Osteocyte (in vitro differentiated cells): ENCODE results near the gene OGFOD3. TPM values are rescaled to one million over a fixed set of nuclear protein-coding genes. Genes with fewer than 3 reads are reported as not detected.

ENCODE experiments used
- DNase-seq: peaks from one replicate; pipeline ENCODE4 v3.0.0; 2021; ENCODE audit warnings: mixed read lengths; ENCODE audit not compliant: unreplicated experiment; ENCODE audit errors: extremely low spot score
- H3K27ac Mint-ChIP-seq: one replicate; pipeline ENCODE4 v1.8.0; 2021; ENCODE audit warnings: mild to moderate bottlenecking, mixed read lengths; ENCODE audit not compliant: unreplicated experiment
- H3K27me3 Mint-ChIP-seq: one replicate; pipeline ENCODE4 v1.8.0; 2021; ENCODE audit warnings: mixed read lengths; ENCODE audit not compliant: unreplicated experiment
- H3K36me3 Mint-ChIP-seq: one replicate; pipeline ENCODE4 v1.8.0; 2021; ENCODE audit warnings: mixed read lengths; ENCODE audit not compliant: unreplicated experiment
- H3K4me1 Mint-ChIP-seq: one replicate; pipeline ENCODE4 v1.8.0; 2021; ENCODE audit warnings: mixed read lengths; ENCODE audit not compliant: unreplicated experiment
- H3K4me3 Mint-ChIP-seq: one replicate; pipeline ENCODE4 v1.8.0; 2021; ENCODE audit warnings: mild to moderate bottlenecking, moderate library complexity, mixed read lengths; ENCODE audit not compliant: unreplicated experiment
- H3K9me3 Mint-ChIP-seq: one replicate; pipeline ENCODE4 v1.8.0; 2021; ENCODE audit warnings: mixed read lengths; ENCODE audit not compliant: unreplicated experiment
- total RNA-seq: library from RNA; stranded (reverse); gene quantifications from 2 replicates; pipeline ENCODE4 v1.2.1, GENCODE V29; 2021
- TF ChIP-seq, protein P1 (sequence below): fragments of 200-600 bp; sonication (generic); IDR thresholded peaks from 2 replicates; pipeline ENCODE4 v1.5.0; 2021; ENCODE audit warnings: antibody characterized with exemption, mild to moderate bottlenecking, moderate library complexity

OGFOD3 gene
- total RNA-seq, 1 donor from 2014 or later: 32.8 TPM

GRCh38 chr17:82399041-82399441, 19.3 kb downstream of the OGFOD3 start:
- H3K36me3 Mint-ChIP-seq: peaks cover 10% of the 10 kb centered on the region
- peaks cover 42% of the 10 kb centered on the region for H3K4me1 Mint-ChIP-seq
- no peak for DNase-seq
- H3K27ac Mint-ChIP-seq: peak overlapping the region; percentile 73
- TF ChIP-seq, protein P1, sequence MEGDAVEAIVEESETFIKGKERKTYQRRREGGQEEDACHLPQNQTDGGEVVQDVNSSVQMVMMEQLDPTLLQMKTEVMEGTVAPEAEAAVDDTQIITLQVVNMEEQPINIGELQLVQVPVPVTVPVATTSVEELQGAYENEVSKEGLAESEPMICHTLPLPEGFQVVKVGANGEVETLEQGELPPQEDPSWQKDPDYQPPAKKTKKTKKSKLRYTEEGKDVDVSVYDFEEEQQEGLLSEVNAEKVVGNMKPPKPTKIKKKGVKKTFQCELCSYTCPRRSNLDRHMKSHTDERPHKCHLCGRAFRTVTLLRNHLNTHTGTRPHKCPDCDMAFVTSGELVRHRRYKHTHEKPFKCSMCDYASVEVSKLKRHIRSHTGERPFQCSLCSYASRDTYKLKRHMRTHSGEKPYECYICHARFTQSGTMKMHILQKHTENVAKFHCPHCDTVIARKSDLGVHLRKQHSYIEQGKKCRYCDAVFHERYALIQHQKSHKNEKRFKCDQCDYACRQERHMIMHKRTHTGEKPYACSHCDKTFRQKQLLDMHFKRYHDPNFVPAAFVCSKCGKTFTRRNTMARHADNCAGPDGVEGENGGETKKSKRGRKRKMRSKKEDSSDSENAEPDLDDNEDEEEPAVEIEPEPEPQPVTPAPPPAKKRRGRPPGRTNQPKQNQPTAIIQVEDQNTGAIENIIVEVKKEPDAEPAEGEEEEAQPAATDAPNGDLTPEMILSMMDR: no peak
- H3K27me3 Mint-ChIP-seq: no peaks in the 10 kb centered on the region
- no peaks in the 10 kb centered on the region for H3K9me3 Mint-ChIP-seq
- H3K4me3 Mint-ChIP-seq: no peak overlapping the region

GRCh38 chr17:82397449-82398335, 20.7 kb downstream of the OGFOD3 start:
- H3K27me3 Mint-ChIP-seq: no peaks in the 10 kb centered on the region

GRCh38 chr17:82396601-82397435, 21.6 kb downstream of the OGFOD3 start:
- Mint-ChIP-seq H3K36me3 (peaks cover 12% of the 10 kb centered on the region), H3K9me3 (no peaks in the 10 kb centered on the region), H3K4me3 (peak overlapping the region; percentile 55), H3K27me3 (no peaks in the 10 kb centered on the region), H3K27ac (peak overlapping the region; percentile 52), H3K4me1 (peaks cover 42% of the 10 kb centered on the region)
- DNase-seq: peak; percentile 84
- TF ChIP-seq, protein P1: no peak

More at GRCh38 chr17:82397449-82398335, 20.7 kb downstream of the OGFOD3 start:
- TF ChIP-seq, protein P1: no peak
- DNase-seq: no peak
- Mint-ChIP-seq H3K27ac (no peak overlapping the region), H3K9me3 (no peaks in the 10 kb centered on the region), H3K36me3 (peaks cover 13% of the 10 kb centered on the region), H3K4me1 (peaks cover 42% of the 10 kb centered on the region), H3K4me3 (peak overlapping the region; percentile 18)

GRCh38 chr17:82394278-82394677, 24.1 kb downstream of the OGFOD3 start:
- no peaks in the 10 kb centered on the region for H3K27me3 Mint-ChIP-seq
- H3K27ac Mint-ChIP-seq: no peak overlapping the region
- H3K4me3 Mint-ChIP-seq: no peak overlapping the region
- no peak for DNase-seq
- TF ChIP-seq, protein P1: no peak
- no peaks in the 10 kb centered on the region for H3K9me3 Mint-ChIP-seq
- H3K36me3 Mint-ChIP-seq: peaks cover 8% of the 10 kb centered on the region
- H3K4me1 Mint-ChIP-seq: peaks cover 30% of the 10 kb centered on the region

GRCh38 chr17:82392941-82393340, 25.4 kb downstream of the OGFOD3 start:
- Mint-ChIP-seq H3K36me3 (peaks cover 8% of the 10 kb centered on the region), H3K27ac (no peak overlapping the region), H3K9me3 (no peaks in the 10 kb centered on the region), H3K4me3 (no peak overlapping the region), H3K4me1 (peaks cover 18% of the 10 kb centered on the region), H3K27me3 (no peaks in the 10 kb centered on the region)
- no peak for DNase-seq
- TF ChIP-seq, protein P1: no peak
